ENCODE results near the gene SSBP4. TPM values are rescaled to one million over a fixed set of nuclear protein-coding genes. Genes with fewer than 3 reads are reported as not detected.

SSBP4 gene
- total and polyA plus RNA-seq, 9 of the 15 experiments (the other 6 are each of a cell fraction or from before 2014, with no cell fraction given), result 1.1 to 189 (median 39.0) TPM

GRCh38 chr19:18415178-18415867 is 3.9 kb upstream of the SSBP4 start (continued):
- TF ChIP-seq ZNF280A (IDR thresholded peaks at IDR 0.05; ENCODE audit: low read depth, partially characterized antibody), result no peak
- TF ChIP-seq ZNF253 (CRISPR knock-in tag; conservative IDR thresholded peaks at IDR 0.05), result 0 out of 2 replicates have a peak, but pooled peaks have one; percentile 21
- peak; percentile 90 to 96 for TF ChIP-seq ETV6 (IDR thresholded peaks at IDR 0.05; ENCODE audit: borderline replicate concordance in 1 of 2, low read depth in 2 of 2, low read length in 1 of 2)
- no peak for TF ChIP-seq ETV6 (CRISPR knock-in tag; IDR thresholded peaks at IDR 0.05; ENCODE audit: borderline replicate concordance)
- TF ChIP-seq ZNF184 (CRISPR knock-in tag; IDR thresholded peaks at IDR 0.05), result no peak
- TF ChIP-seq ESRRB (CRISPR knock-in tag; IDR thresholded peaks at IDR 0.05; ENCODE audit: borderline replicate concordance), result no peak
- TF ChIP-seq ZBTB1 (CRISPR knock-in tag; IDR thresholded peaks at IDR 0.05; ENCODE audit: borderline replicate concordance, low read depth), result 0 out of 2 replicates have a peak, but pooled peaks have one; percentile 33
- peak; percentile 76 for TF ChIP-seq RBFOX2 (IDR thresholded peaks at IDR 0.05; ENCODE audit: low read depth, low read length)
- peak; percentile 94 for TF ChIP-seq NR4A1 (CRISPR knock-in tag; IDR thresholded peaks at IDR 0.05)
- peak; percentile 87 for TF ChIP-seq NR4A1 (tag; IDR thresholded peaks at IDR 0.05)
- peak; percentile 75; the same call in 1 of the 2 replicates for TF ChIP-seq KLF6 (CRISPR knock-in tag; IDR thresholded peaks at IDR 0.05; ENCODE audit: borderline replicate concordance)
- no peak for TF ChIP-seq JUNB (CRISPR knock-in tag; conservative IDR thresholded peaks at IDR 0.05)
- TF ChIP-seq ILK (tag; IDR thresholded peaks at IDR 0.05; ENCODE audit: borderline replicate concordance, low read depth), result no peak
- TF ChIP-seq, protein P1, sequence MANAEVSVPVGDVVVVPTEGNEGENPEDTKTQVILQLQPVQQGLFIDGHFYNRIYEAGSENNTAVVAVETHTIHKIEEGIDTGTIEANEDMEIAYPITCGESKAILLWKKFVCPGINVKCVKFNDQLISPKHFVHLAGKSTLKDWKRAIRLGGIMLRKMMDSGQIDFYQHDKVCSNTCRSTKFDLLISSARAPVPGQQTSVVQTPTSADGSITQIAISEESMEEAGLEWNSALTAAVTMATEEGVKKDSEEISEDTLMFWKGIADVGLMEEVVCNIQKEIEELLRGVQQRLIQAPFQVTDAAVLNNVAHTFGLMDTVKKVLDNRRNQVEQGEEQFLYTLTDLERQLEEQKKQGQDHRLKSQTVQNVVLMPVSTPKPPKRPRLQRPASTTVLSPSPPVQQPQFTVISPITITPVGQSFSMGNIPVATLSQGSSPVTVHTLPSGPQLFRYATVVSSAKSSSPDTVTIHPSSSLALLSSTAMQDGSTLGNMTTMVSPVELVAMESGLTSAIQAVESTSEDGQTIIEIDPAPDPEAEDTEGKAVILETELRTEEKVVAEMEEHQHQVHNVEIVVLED (CRISPR knock-in tag; IDR thresholded peaks at IDR 0.05), result peak; percentile 72
- TF ChIP-seq PRDM10 (IDR thresholded peaks at IDR 0.05; ENCODE audit: partially characterized antibody), result peak; percentile 23
- no peak for TF ChIP-seq PCBP2 (IDR thresholded peaks at IDR 0.05; ENCODE audit: low read depth, low read length, poor library complexity, severe bottlenecking)
- TF ChIP-seq SRSF7 (optimal IDR thresholded peaks at IDR 0.05; ENCODE audit: low read depth, low read length), result no peak
- TF ChIP-seq, protein P2, sequence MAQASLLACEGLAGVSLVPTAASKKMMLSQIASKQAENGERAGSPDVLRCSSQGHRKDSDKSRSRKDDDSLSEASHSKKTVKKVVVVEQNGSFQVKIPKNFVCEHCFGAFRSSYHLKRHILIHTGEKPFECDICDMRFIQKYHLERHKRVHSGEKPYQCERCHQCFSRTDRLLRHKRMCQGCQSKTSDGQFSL (CRISPR knock-in tag; IDR thresholded peaks at IDR 0.05), result peak; percentile 96
- TF ChIP-seq, protein P2 (tag; IDR thresholded peaks at IDR 0.05), result peak; percentile 54 to 87
- no peak for TF ChIP-seq C11orf30 (IDR thresholded peaks at IDR 0.05; ENCODE audit: low read depth)

All from K562 (cell line).